HUES6 (cell line): ENCODE results near the gene TCP1.
"Not testable (repeated sequence)": the region's sequence is repeated elsewhere in the genome, so short reads cannot be mapped to it uniquely, and the experiment has no call there.

Experiments
- H3K27ac ChIP-seq: 2 replicates; pipeline ENCODE4 v1.7.0; 2013; ENCODE audit warnings: low read depth, mild to moderate bottlenecking, low read length, inconsistent platforms
- H3K27me3 ChIP-seq: 2 replicates; pipeline ENCODE4 v1.6.1; 2013; ENCODE audit warnings: low read length; ENCODE audit not compliant: control insufficient read depth, insufficient read depth
- H3K36me3 ChIP-seq: 2 replicates; pipeline ENCODE4 v1.6.1; 2013; ENCODE audit warnings: low read length; ENCODE audit not compliant: control insufficient read depth, insufficient read depth
- H3K4me1 ChIP-seq: 2 replicates; pipeline ENCODE4 v1.6.1; 2013; ENCODE audit warnings: low read length; ENCODE audit not compliant: control insufficient read depth, insufficient read depth
- H3K4me3 ChIP-seq: 2 replicates; pipeline ENCODE4 v1.5.1; 2013; ENCODE audit warnings: low read depth, low read length
- H3K9ac ChIP-seq: one replicate; pipeline ENCODE4 v1.6.1; 2013; ENCODE audit warnings: mild to moderate bottlenecking, low read length
- H3K9me3 ChIP-seq: 2 replicates; pipeline ENCODE4 v1.6.1; 2013; ENCODE audit warnings: low read depth, low read length; ENCODE audit not compliant: control insufficient read depth, insufficient read depth

TCP1 gene

DNA sequence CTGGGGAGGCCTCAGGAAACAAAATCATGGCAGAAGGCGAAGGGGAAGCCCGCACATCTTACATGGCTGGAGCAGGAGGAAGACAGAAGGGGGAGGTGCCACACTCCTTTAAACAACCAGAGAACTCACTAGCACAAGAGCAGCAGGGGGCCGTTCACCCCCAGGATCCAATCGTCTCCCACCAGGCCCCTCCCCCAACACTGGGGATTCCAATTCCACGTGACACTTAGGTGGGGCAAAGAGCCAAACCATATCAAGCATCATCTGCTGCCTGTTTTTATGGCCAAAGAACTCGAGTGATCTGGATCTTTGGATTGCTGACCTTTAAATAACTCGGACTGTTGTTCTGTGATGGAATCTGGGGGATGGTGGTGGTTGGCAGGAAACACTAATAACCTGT lies 38.7 kb upstream of the TCP1 start:
- Histone ChIP-seq H3K27ac (no peak overlapping the region), H3K9me3 (no peaks in the 10 kb centered on the region), H3K27me3 (no peaks in the 10 kb centered on the region), H3K9ac (no peak overlapping the region), H3K36me3 (no peaks in the 10 kb centered on the region), H3K4me1 (peaks cover 27% of the 10 kb centered on the region), H3K4me3 (no peak overlapping the region)

DNA sequence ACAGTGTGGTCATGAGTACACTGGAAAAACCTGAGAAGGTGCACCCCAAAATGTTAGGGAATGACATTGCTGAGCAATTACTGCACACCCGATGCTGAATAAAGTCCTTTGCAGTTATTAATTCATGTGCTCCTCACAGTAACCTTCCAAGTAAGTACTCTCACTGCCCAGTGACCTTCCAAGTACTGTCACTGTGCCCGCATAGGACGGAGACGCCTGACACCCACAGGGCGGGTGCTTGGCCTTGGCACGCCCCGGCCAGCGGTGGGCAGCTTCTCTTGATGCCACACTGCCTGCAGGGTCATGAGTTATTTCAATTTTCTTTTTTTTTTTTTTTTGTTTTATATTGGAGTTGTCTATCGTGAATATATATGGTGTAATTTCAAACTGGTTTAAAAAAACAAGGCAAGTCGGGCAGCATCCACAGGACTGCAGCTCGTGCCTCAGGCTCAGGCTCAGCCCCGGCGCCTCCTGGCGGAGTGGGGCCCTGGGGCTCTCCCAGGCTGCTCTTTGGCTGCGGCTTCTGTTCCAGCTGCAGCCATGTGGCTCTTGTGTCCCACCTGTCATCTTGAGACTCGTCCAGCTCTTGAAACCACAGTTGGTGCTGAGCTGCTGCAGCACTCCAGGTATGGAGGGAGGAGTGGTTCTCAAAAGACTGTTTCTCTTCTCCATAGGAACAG lies 37.7 kb upstream of the TCP1 start:
- Histone ChIP-seq H3K4me3 (no peak overlapping the region), H3K9me3 (no peaks in the 10 kb centered on the region), H3K4me1 (peaks cover 27% of the 10 kb centered on the region), H3K27me3 (no peaks in the 10 kb centered on the region), H3K9ac (peak overlapping the region; percentile 4), H3K36me3 (no peaks in the 10 kb centered on the region), H3K27ac (no peak overlapping the region)

DNA sequence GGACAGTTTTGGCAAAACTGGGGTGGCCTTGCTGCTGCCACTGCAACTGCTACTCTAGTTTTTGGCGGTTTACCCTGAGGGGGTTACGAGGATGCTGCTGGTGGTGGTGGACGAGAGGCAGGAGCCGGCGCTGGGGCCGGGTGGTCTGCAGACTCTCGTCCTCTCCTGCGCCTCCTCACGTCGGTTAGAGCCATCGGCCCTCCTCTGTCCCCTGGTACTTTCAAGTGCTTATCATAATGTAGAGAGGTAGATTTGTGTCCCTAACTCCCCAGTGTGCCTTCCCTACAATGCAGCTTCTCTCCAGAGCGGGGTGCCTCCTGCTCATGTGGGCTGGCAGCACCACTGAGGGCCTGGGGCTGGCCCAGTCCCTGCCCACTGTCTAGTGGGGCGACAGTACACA lies 36.6 kb upstream of the TCP1 start:
- Histone ChIP-seq H3K9ac (no peak overlapping the region), H3K27ac (no peak overlapping the region), H3K4me3 (no peak overlapping the region), H3K27me3 (no peaks in the 10 kb centered on the region), H3K4me1 (peaks cover 16% of the 10 kb centered on the region), H3K36me3 (no peaks in the 10 kb centered on the region), H3K9me3 (no peaks in the 10 kb centered on the region)

GRCh38 chr6:159824690-159825089 lies 35.3 kb upstream of the TCP1 start:
- H3K27ac ChIP-seq, H3K4me3 ChIP-seq, H3K9me3 ChIP-seq, H3K36me3 ChIP-seq, H3K9ac ChIP-seq, H3K27me3 ChIP-seq: not testable (repeated sequence)
- peaks cover 12% of the 10 kb centered on the region for H3K4me1 ChIP-seq

DNA sequence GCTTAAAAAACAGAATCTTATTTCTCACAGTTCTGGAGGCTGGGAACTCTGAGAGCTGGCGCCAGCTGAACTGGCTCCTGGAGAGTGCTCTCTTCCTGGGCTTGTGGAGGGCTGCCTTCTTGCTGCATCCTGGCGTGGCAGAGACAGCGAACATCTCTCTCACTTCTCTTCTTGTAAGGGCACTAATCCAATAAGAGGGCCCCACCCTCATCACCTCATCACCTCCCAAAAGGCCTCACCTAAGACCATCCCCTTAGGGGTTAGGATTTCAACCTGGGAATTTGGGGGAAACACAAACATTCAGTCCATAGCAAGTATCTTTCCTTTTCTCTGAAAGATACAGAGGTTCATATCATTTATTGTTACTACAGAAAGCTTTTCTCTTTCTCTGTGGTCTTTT lies 34.6 kb upstream of the TCP1 start:
- no peaks in the 10 kb centered on the region for H3K36me3 ChIP-seq
- no peak overlapping the region for H3K9ac ChIP-seq
- H3K4me3 ChIP-seq = no peak overlapping the region
- peaks cover 13% of the 10 kb centered on the region for H3K4me1 ChIP-seq
- no peaks in the 10 kb centered on the region for H3K9me3 ChIP-seq
- no peaks in the 10 kb centered on the region for H3K27me3 ChIP-seq
- H3K27ac ChIP-seq = no peak overlapping the region

DNA sequence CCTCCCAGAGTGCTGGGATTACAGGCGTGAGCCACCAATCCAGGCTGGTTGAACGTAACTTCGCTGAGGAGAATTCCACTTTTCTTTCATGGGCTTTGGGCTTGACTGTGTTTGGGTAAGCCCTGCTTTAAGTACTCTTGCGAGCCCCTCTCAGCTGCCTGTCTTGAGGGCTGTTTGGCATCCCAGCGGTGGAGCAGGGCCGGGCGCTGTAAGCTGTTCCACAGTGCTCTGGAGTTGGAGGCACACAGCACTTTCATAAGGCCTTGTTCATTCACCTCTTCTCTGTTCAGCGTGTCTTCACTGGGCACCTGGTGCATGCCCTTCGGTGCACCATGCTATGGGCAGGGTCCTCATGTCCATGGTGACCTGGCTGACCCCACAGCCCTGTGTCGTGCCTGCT lies 32.3 kb upstream of the TCP1 start:
- no peak overlapping the region for H3K9ac ChIP-seq
- no peaks in the 10 kb centered on the region for H3K27me3 ChIP-seq
- H3K4me3 ChIP-seq = no peak overlapping the region
- no peaks in the 10 kb centered on the region for H3K36me3 ChIP-seq
- H3K4me1 ChIP-seq = peaks cover 13% of the 10 kb centered on the region
- H3K9me3 ChIP-seq = no peaks in the 10 kb centered on the region
- no peak overlapping the region for H3K27ac ChIP-seq

GRCh38 chr6:159821122-159821521 lies 31.7 kb upstream of the TCP1 start:
- Histone ChIP-seq H3K27me3 (no peaks in the 10 kb centered on the region), H3K36me3 (no peaks in the 10 kb centered on the region), H3K27ac (no peak overlapping the region), H3K9me3 (no peaks in the 10 kb centered on the region), H3K4me1 (peaks cover 13% of the 10 kb centered on the region), H3K4me3 (no peak overlapping the region), H3K9ac (no peak overlapping the region)

DNA sequence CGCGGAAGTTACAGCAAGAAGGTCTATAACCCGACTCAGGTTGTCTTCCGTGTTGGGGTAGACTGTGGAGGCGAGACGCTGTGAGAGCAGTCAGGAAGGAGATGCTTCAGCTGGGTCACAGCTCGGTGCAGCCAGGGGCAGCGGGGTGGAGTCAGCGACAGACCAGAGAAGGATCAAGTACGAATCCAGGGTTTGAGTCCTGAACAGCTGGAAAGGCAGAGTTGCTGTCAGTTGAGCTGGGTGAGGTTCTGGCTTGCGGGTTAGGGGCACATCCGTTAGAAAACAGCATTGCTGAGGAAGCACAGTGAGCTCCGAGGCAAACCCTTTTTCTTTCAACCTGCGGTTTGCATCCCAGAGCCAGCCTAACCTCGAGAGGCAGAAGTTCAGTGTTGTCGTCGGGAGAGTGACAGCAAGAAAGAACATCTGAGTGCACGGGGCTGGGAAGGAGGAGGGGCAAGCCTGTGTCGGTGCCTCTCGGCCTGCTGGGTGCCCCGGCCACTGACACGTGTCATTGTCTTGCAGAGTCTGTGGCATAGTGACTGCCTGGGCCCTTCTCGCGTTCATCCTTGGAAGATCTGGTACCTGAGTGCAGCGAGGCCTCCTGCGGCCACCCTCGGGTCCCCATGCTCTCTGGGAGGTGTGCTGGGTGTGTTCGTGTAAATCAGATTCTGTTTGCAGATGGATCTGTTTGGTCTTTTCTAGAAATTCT lies 30.7 kb upstream of the TCP1 start:
- Histone ChIP-seq H3K36me3 (no peaks in the 10 kb centered on the region), H3K9ac (no peak overlapping the region)

DNA sequence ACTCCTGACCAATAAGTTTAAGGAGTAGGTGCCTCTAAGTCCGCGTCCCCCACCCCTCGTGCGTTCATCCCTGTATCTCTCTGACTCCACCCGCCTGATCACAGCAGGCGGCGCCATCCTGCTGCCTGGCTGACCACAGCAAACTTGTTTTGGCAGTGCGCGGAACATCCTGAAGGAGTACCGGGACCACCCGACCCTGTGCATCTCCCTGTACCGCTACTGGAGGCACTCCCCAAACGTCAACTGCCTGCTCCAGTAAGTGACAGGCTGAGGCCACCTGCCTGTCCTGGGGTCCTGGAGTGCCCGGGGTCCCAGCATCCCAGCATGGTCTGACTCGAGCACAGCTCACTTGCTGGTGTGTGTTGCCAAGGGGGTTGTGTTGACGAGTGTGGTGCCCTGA lies 29.7 kb upstream of the TCP1 start:
- no peaks in the 10 kb centered on the region for H3K27me3 ChIP-seq
- H3K9ac ChIP-seq = no peak overlapping the region
- H3K36me3 ChIP-seq = no peaks in the 10 kb centered on the region
- H3K4me1 ChIP-seq = peaks cover 13% of the 10 kb centered on the region
- H3K27ac ChIP-seq = no peak overlapping the region
- H3K9me3 ChIP-seq = no peaks in the 10 kb centered on the region
- no peak overlapping the region for H3K4me3 ChIP-seq

More for the DNA sequence above, 30.7 kb upstream of the TCP1 start:
- Histone ChIP-seq H3K27me3 (no peaks in the 10 kb centered on the region), H3K27ac (no peak overlapping the region), H3K4me1 (peaks cover 13% of the 10 kb centered on the region), H3K4me3 (no peak overlapping the region; the same call in 1 of the 2 replicates), H3K9me3 (no peaks in the 10 kb centered on the region)

DNA sequence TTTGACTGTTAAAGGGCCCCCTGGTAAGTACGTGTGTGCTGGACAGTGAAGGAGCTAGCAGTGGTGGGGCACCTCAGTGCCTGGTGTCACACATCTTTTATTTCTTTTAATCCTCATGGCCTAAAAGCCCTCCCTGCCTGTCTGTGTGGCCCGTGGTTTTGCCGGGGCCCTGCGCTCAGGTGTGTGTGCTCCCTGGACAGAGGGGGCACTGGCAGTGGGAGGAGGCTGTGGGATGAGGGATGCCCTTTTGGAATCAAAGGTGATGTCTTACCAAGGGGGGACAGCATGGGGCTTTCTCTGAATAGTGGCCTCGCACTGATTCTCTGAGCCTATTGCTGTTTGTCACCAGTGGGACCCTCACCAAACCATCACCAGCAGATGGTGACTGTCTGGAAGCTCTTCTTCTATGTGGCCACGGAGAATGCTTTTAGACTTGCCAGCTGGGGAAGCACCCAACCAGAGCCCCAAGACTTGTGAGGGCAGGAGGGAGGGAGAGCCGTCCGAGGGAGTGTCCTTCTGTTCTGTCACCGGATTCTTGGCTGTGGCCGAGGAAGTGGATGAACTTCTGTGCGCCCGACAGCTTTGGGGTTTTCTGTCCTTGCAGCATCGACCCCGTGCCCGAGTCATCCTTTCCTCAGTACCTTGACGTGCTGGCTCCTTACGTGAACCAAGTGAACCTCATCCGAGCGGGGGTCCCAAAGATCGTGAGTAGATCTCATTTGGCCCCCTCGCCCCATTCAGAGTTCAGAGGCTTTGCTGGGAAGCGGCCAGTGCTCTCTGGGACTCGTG lies 28.7 kb upstream of the TCP1 start:
- H3K9ac ChIP-seq = no peak overlapping the region
- H3K27ac ChIP-seq = no peak overlapping the region
- H3K36me3 ChIP-seq = no peaks in the 10 kb centered on the region
- no peak overlapping the region for H3K4me3 ChIP-seq
- H3K9me3 ChIP-seq = no peaks in the 10 kb centered on the region
- peaks cover 13% of the 10 kb centered on the region for H3K4me1 ChIP-seq
- no peaks in the 10 kb centered on the region for H3K27me3 ChIP-seq

GRCh38 chr6:159816775-159817174 lies 27.4 kb upstream of the TCP1 start:
- H3K36me3 ChIP-seq, H3K9me3 ChIP-seq, H3K9ac ChIP-seq, H3K27me3 ChIP-seq, H3K4me3 ChIP-seq, H3K27ac ChIP-seq: not testable (repeated sequence)
- H3K4me1 ChIP-seq = peaks cover 13% of the 10 kb centered on the region
